HEK293 (cell line): ENCODE results near the gene HOXD3.

Experiments used
- BCL11A ChIP-seq: fragments of 450-650 bp; formaldehyde crosslinking; IDR thresholded peaks from 2 replicates; pipeline ENCODE4 v1.5.1; 2016; ENCODE audit warnings: low read depth, missing biosample characterization, missing genetic modification characterization
- CTCF ChIP-seq: fragments of 450-650 bp; formaldehyde crosslinking; IDR thresholded peaks from 2 replicates; pipeline ENCODE4 v1.5.1; 2016; ENCODE audit warnings: missing biosample characterization, missing genetic modification characterization
- REST ChIP-seq: fragments of 450-650 bp; formaldehyde crosslinking; IDR thresholded peaks from 2 replicates; pipeline ENCODE4 v1.5.1; 2016; ENCODE audit warnings: missing biosample characterization, missing genetic modification characterization
- TCF7L2 ChIP-seq: IDR thresholded peaks from 2 replicates; pipeline ENCODE4 v1.6.1; 2011; ENCODE audit warnings: low read depth, mild to moderate bottlenecking, inconsistent platforms, low read length, moderate library complexity, borderline replicate concordance
- ZBTB11 ChIP-seq: fragments of 450-650 bp; formaldehyde crosslinking; conservative IDR thresholded peaks from 2 replicates; pipeline ENCODE4 v1.5.1; 2016; ENCODE audit warnings: low read depth, missing biosample characterization, missing genetic modification characterization
- ZBTB7A ChIP-seq: fragments of 450-650 bp; formaldehyde crosslinking; IDR thresholded peaks from 2 replicates; pipeline ENCODE4 v1.5.1; 2016; ENCODE audit warnings: low read depth, missing biosample characterization, missing genetic modification characterization
- ZNF133 ChIP-seq: fragments of 450-650 bp; formaldehyde crosslinking; IDR thresholded peaks from 2 replicates; pipeline ENCODE4 v1.5.1; 2016; ENCODE audit warnings: missing biosample characterization, missing genetic modification characterization
- ZNF211 ChIP-seq: fragments of 450-650 bp; formaldehyde crosslinking; IDR thresholded peaks from 2 replicates; pipeline ENCODE4 v1.5.1; 2016; ENCODE audit warnings: low read depth, missing biosample characterization, missing genetic modification characterization
- ZNF391 ChIP-seq: fragments of 450-650 bp; formaldehyde crosslinking; IDR thresholded peaks from 2 replicates; pipeline ENCODE4 v1.5.1; 2016; ENCODE audit warnings: low read depth, missing biosample characterization, missing genetic modification characterization, borderline replicate concordance
- ZNF558 ChIP-seq: fragments of 450-650 bp; formaldehyde crosslinking; IDR thresholded peaks from 2 replicates; pipeline ENCODE4 v1.5.1; 2016; ENCODE audit warnings: missing biosample characterization, missing genetic modification characterization
- ZNF639 ChIP-seq: fragments of 450-650 bp; formaldehyde crosslinking; IDR thresholded peaks from 2 replicates; pipeline ENCODE4 v1.5.1; 2016; ENCODE audit warnings: missing biosample characterization, missing genetic modification characterization

GRCh38 chr2:176181551-176181950, 24.4 kb downstream of the HOXD3 start:
- no peak for TF ChIP-seq CTCF (tag by site-specific recombination)
- TF ChIP-seq BCL11A (tag by site-specific recombination), result no peak
- no peak for TF ChIP-seq ZNF558 (tag by site-specific recombination)
- no peak for TF ChIP-seq REST (tag by site-specific recombination)
- no peak for TF ChIP-seq ZBTB7A (tag by site-specific recombination)
- no peak for TF ChIP-seq ZNF133
- no peak for TF ChIP-seq ZNF211
- TF ChIP-seq ZBTB11, result no peak
- no peak for TF ChIP-seq ZNF639
- no peak for TF ChIP-seq TCF7L2
- TF ChIP-seq ZNF391 (tag by site-specific recombination), result no peak
